GM12878 (cell line): Measurements from ENCODE around the gene TBC1D8B. TPM values are rescaled to one million over a fixed set of nuclear protein-coding genes. Genes with fewer than 3 reads are reported as not detected.

Source experiments
- LARP7 ChIP-seq: fragments of 450-650 bp; IDR thresholded peaks from 2 replicates; pipeline ENCODE4 v1.6.1; 2017; ENCODE audit warnings: mild to moderate bottlenecking
- MYC ChIP-seq: IDR thresholded peaks from 2 replicates; pipeline ENCODE4 v1.6.1; 2011; ENCODE audit warnings: mild to moderate bottlenecking, low read length, moderate library complexity, inconsistent platforms; ENCODE audit not compliant: insufficient read depth, insufficient replicate concordance, insufficient read length, severe bottlenecking
- NFXL1 ChIP-seq: fragments of 450-650 bp; IDR thresholded peaks from 2 replicates; pipeline ENCODE4 v1.6.1; 2017; ENCODE audit warnings: antibody characterized with exemption, mild to moderate bottlenecking, borderline replicate concordance
- NFYA ChIP-seq: IDR thresholded peaks from 2 replicates; pipeline ENCODE4 v1.6.1; 2011; ENCODE audit warnings: low read depth, mild to moderate bottlenecking, low read length, improper control_type of control experiment, borderline replicate concordance
- NR2C1 ChIP-seq: fragments of 450-650 bp; IDR thresholded peaks from 2 replicates; pipeline ENCODE4 v1.6.1; 2017; ENCODE audit warnings: antibody characterized with exemption, mild to moderate bottlenecking, moderate library complexity
- SMARCA5 ChIP-seq: fragments of 450-650 bp; IDR thresholded peaks from 2 replicates; pipeline ENCODE4 v1.6.1; 2017; ENCODE audit warnings: mild to moderate bottlenecking
- ZNF384 ChIP-seq: IDR thresholded peaks from 2 replicates; pipeline ENCODE4 v1.6.1; 2012; ENCODE audit warnings: low read depth, mild to moderate bottlenecking, low read length, improper control_type of control experiment, borderline replicate concordance
- polyA plus RNA-seq, 11 experiments: library from polyadenylated mRNA; depleted of rRNA in 4 of 11; unstranded in 6 of 11; stranded (reverse) in 5 of 11; fragments of >200 nt; fragmentation: Nextera tagmentation in 4 of 11; fragmentation: Illumina TruSeq in 1 of 11; extraction: Ambion mirVana in 4 of 11; extraction: Trizol in 1 of 11; gene quantifications; 1 replicate in 1 of 11; 2 replicates in 10 of 11; pipeline versions ENCODE4 v1.2.1 to v1.2.3, GENCODE V29; 2011 to 2016; ENCODE audit warnings: inconsistent platforms in 2 of 11, missing spikeins in 2 of 11, low read depth in 1 of 11
- total RNA-seq, 4 experiments: library from RNA; depleted of rRNA in 3 of 4; stranded (reverse); fragments of >200 nt in 3 of 4; fragmentation: Illumina TruSeq in 1 of 4; extraction: Trizol in 1 of 4; gene quantifications; 2 replicates each; pipeline versions ENCODE4 v1.2.1 to v1.2.3, GENCODE V29; 2013 to 2021
- TF ChIP-seq, protein P1 (sequence below): fragments of 450-650 bp; IDR thresholded peaks from 2 replicates; pipeline ENCODE4 v1.6.1; 2017; ENCODE audit warnings: antibody characterized with exemption, mild to moderate bottlenecking, moderate library complexity
- TF ChIP-seq, protein P2 (sequence below): fragments of 450-650 bp; formaldehyde crosslinking; IDR thresholded peaks from 2 replicates; pipeline ENCODE4 v1.4.0; 2020; ENCODE audit warnings: mild to moderate bottlenecking, moderate library complexity
- TF ChIP-seq, protein P3 (sequence below): IDR thresholded peaks from 2 replicates; pipeline ENCODE4 v1.6.1; 2012; ENCODE audit warnings: low read depth, low read length, improper control_type of control experiment

The TBC1D8B gene
- total and polyA plus RNA-seq, 10 of the 15 experiments (the other 5 are each of a cell fraction or from before 2014, with no cell fraction given) = 0.95 to 2.6 (median 1.6) TPM

DNA sequence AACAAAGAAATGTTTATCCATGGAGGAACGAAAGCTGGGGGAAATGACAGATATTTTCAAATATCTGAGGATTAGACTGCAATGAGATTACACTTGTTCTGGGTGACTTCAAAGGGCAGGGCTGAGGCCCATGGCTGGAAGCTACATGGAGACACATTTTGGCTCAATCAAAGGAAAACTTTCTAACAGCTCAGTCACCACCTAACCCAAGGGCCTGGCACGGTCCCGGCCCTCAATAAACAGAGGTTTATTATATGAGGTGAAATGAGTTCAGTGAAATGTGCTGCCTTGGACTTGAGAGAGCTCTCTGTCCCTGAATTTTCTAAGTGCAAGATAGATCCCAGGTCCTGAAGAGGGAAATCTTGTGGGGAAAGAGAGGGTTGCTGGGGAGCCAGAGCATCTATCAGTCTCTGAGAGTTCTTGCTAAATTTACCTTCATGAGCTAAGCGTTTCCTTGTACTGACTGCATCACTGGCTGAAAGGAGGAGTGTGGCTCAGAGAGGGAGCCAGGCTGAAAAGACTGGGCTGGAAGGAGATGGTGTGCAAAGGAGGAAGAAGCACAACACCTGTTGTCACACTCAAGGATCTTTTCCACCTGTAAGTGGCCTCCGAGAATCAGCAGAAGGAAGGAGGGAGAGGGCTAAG, 102.7 kb downstream of the TBC1D8B start (continued):
- TF ChIP-seq, protein P1, sequence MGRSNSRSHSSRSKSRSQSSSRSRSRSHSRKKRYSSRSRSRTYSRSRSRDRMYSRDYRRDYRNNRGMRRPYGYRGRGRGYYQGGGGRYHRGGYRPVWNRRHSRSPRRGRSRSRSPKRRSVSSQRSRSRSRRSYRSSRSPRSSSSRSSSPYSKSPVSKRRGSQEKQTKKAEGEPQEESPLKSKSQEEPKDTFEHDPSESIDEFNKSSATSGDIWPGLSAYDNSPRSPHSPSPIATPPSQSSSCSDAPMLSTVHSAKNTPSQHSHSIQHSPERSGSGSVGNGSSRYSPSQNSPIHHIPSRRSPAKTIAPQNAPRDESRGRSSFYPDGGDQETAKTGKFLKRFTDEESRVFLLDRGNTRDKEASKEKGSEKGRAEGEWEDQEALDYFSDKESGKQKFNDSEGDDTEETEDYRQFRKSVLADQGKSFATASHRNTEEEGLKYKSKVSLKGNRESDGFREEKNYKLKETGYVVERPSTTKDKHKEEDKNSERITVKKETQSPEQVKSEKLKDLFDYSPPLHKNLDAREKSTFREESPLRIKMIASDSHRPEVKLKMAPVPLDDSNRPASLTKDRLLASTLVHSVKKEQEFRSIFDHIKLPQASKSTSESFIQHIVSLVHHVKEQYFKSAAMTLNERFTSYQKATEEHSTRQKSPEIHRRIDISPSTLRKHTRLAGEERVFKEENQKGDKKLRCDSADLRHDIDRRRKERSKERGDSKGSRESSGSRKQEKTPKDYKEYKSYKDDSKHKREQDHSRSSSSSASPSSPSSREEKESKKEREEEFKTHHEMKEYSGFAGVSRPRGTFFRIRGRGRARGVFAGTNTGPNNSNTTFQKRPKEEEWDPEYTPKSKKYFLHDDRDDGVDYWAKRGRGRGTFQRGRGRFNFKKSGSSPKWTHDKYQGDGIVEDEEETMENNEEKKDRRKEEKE = no peak
- TF ChIP-seq NR2C1 (no peak), LARP7 (no peak), NFXL1 (no peak), ZNF384 (no peak), NFYA (no peak), SMARCA5 (no peak), MYC (no peak)
- TF ChIP-seq, protein P2, sequence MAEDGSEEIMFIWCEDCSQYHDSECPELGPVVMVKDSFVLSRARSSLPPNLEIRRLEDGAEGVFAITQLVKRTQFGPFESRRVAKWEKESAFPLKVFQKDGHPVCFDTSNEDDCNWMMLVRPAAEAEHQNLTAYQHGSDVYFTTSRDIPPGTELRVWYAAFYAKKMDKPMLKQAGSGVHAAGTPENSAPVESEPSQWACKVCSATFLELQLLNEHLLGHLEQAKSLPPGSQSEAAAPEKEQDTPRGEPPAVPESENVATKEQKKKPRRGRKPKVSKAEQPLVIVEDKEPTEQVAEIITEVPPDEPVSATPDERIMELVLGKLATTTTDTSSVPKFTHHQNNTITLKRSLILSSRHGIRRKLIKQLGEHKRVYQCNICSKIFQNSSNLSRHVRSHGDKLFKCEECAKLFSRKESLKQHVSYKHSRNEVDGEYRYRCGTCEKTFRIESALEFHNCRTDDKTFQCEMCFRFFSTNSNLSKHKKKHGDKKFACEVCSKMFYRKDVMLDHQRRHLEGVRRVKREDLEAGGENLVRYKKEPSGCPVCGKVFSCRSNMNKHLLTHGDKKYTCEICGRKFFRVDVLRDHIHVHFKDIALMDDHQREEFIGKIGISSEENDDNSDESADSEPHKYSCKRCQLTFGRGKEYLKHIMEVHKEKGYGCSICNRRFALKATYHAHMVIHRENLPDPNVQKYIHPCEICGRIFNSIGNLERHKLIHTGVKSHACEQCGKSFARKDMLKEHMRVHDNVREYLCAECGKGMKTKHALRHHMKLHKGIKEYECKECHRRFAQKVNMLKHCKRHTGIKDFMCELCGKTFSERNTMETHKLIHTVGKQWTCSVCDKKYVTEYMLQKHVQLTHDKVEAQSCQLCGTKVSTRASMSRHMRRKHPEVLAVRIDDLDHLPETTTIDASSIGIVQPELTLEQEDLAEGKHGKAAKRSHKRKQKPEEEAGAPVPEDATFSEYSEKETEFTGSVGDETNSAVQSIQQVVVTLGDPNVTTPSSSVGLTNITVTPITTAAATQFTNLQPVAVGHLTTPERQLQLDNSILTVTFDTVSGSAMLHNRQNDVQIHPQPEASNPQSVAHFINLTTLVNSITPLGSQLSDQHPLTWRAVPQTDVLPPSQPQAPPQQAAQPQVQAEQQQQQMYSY (CRISPR knock-in tag) = no peak
- TF ChIP-seq, protein P3, sequence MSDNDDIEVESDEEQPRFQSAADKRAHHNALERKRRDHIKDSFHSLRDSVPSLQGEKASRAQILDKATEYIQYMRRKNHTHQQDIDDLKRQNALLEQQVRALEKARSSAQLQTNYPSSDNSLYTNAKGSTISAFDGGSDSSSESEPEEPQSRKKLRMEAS = no peak
